GM18498 (cell line): Measurements from ENCODE around the gene SLC35A5.

Experiments used
- ATAC-seq: cut with Tn5 transposase; IDR thresholded peaks from one replicate; pipeline ENCODE4 v1.9.1; 2021; ENCODE audit warnings: mild to moderate bottlenecking, moderate library complexity; ENCODE audit not compliant: unreplicated experiment

Gene SLC35A5

GRCh38 chr3:112619295-112619694 is 57.5 kb downstream of the SLC35A5 start:
- ATAC-seq, result peak; percentile 81

- no peak for ATAC-seq
Observed at GRCh38 chr3:112623213-112623612, 61.4 kb downstream of the SLC35A5 start.

GRCh38 chr3:112623717-112624116 is 61.9 kb downstream of the SLC35A5 start:
- ATAC-seq, result no peak

- ATAC-seq, result no peak
Observed at GRCh38 chr3:112627419-112627818, 65.6 kb downstream of the SLC35A5 start.

GRCh38 chr3:112627919-112628466 is 66.1 kb downstream of the SLC35A5 start:
- no peak for ATAC-seq

- no peak for ATAC-seq
Observed at GRCh38 chr3:112629425-112629824, 67.6 kb downstream of the SLC35A5 start.

- no peak for ATAC-seq
Observed at GRCh38 chr3:112631257-112631656, 69.4 kb downstream of the SLC35A5 start.

- ATAC-seq, result no peak
Observed at GRCh38 chr3:112632596-112632995, 70.8 kb downstream of the SLC35A5 start.

GRCh38 chr3:112633191-112633590 is 71.3 kb downstream of the SLC35A5 start:
- no peak for ATAC-seq

- ATAC-seq, result no peak
Observed at GRCh38 chr3:112633757-112634156, 71.9 kb downstream of the SLC35A5 start.

GRCh38 chr3:112634786-112635541 is 73.1 kb downstream of the SLC35A5 start:
- no peak for ATAC-seq
